ENCODE results near the gene CACNA1F. TPM values are rescaled to one million over a fixed set of nuclear protein-coding genes. Genes with fewer than 3 reads are reported as not detected.

CACNA1F gene
- total and polyA plus RNA-seq, 10 of the 15 experiments (the other 5 are each of a cell fraction or from before 2014, with no cell fraction given) = 0.01 to 0.32 (median 0.05) TPM; not detected in 5

- ChIA-PET CTCF (no interaction called here), POLR2A (no interaction called here), SMC1A (ENCODE audit: uncharacterized antibody, unreplicated experiment) (no interaction called here), RAD21 (ENCODE audit: unreplicated experiment) (no interaction called here)
- FAIRE-seq = no peak
- BruUV-seq (replicated peaks) = no TSS peak
- Histone ChIP-seq H2AFZ (ENCODE audit: control insufficient read depth, low read depth, low read length) (no peak overlapping the region), H3K4me2 (ENCODE audit: control insufficient read depth, insufficient read depth) (no peak overlapping the region), H3K36me3 (ENCODE audit: control insufficient read depth in 2 of 2, insufficient read depth in 2 of 2, low read length in 1 of 2) (no peaks in the 10 kb centered on the region), H3K27ac (ENCODE audit: control insufficient read depth, insufficient read depth) (no peak overlapping the region), H3K79me2 (ENCODE audit: control insufficient read depth, insufficient read depth, low read length) (no peaks in the 10 kb centered on the region), H3K4me3 (no peak overlapping the region), H3K4me1 (ENCODE audit: control insufficient read depth, insufficient read depth, low read length) (no peaks in the 10 kb centered on the region), H3K9me3 (replicated peaks; ENCODE audit: control insufficient read depth, insufficient read depth, low read length) (no peaks in the 10 kb centered on the region), H3K27me3 (replicated peaks in 1 of 2; ENCODE audit: control insufficient read depth in 2 of 2, insufficient read depth in 2 of 2, low read length in 1 of 2) (no peaks in the 10 kb centered on the region), H3K9ac (ENCODE audit: control insufficient read depth, insufficient read depth, low read length) (no peak overlapping the region), H4K20me1 (ENCODE audit: control insufficient read depth, insufficient read depth) (no peaks in the 10 kb centered on the region)
- intact Hi-C loops (cut with micrococcal nuclease; ENCODE audit: unreplicated experiment) (no loop called here), in situ Hi-C loops (cut with MboI) (no loop called here)
- ATAC-seq = no peak
- no peak for DNase-seq (ENCODE audit: low read depth, low spot score)
- WGBS (ENCODE audit: insufficient coverage, insufficient replicate concordance, low lambda C conversion rate, missing lambda C conversion rate) = 31% methylated on average over 8 of the region's 11 CpGs
- TF ChIP-seq TAF1 (IDR thresholded peaks at IDR 0.05; ENCODE audit: borderline replicate concordance, low read depth, low read length) (no peak), JUND (IDR thresholded peaks at IDR 0.05; ENCODE audit: low read depth, low read length) (no peak), MTA2 (IDR thresholded peaks at IDR 0.05; ENCODE audit: low read depth) (no peak), NR2C2 (IDR thresholded peaks at IDR 0.05; ENCODE audit: borderline replicate concordance, control insufficient read depth, insufficient read length, low read depth) (no peak), RB1 (IDR thresholded peaks at IDR 0.05; ENCODE audit: borderline replicate concordance) (no peak), EZH2 (IDR thresholded peaks at IDR 0.05; ENCODE audit: borderline replicate concordance, control insufficient read depth, low read depth, low read length) (no peak), SMAD1 (IDR thresholded peaks at IDR 0.05; ENCODE audit: low read depth, partially characterized antibody) (no peak), ATF7 (IDR thresholded peaks at IDR 0.05; ENCODE audit: low read depth) (no peak), PAX5 (IDR thresholded peaks at IDR 0.05; ENCODE audit: borderline replicate concordance, low read depth, low read length) (no peak), PML (IDR thresholded peaks at IDR 0.05; ENCODE audit: low read length) (no peak), ZSCAN29 (IDR thresholded peaks at IDR 0.05) (no peak), MEF2B (IDR thresholded peaks at IDR 0.05; ENCODE audit: partially characterized antibody, poor library complexity, severe bottlenecking) (no peak), USF2 (IDR thresholded peaks at IDR 0.05; ENCODE audit: borderline replicate concordance, low read depth, low read length) (no peak), ZNF274 (IDR thresholded peaks at IDR 0.05; ENCODE audit: insufficient read depth, insufficient read length) (no peak), CBX5 (IDR thresholded peaks at IDR 0.05; ENCODE audit: low read depth) (no peak), CBX3 (IDR thresholded peaks at IDR 0.05; ENCODE audit: borderline replicate concordance, low read depth) (no peak)
- TF ChIP-seq, protein P1, sequence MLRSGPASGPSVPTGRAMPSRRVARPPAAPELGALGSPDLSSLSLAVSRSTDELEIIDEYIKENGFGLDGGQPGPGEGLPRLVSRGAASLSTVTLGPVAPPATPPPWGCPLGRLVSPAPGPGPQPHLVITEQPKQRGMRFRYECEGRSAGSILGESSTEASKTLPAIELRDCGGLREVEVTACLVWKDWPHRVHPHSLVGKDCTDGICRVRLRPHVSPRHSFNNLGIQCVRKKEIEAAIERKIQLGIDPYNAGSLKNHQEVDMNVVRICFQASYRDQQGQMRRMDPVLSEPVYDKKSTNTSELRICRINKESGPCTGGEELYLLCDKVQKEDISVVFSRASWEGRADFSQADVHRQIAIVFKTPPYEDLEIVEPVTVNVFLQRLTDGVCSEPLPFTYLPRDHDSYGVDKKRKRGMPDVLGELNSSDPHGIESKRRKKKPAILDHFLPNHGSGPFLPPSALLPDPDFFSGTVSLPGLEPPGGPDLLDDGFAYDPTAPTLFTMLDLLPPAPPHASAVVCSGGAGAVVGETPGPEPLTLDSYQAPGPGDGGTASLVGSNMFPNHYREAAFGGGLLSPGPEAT (IDR thresholded peaks at IDR 0.05; ENCODE audit: low read depth) = no peak
These were observed 33.9 kb downstream of the CACNA1F start for GRCh38 chrX:49199315-49199595.

Measured in GM12878 (cell line).